Smooth muscle cell (in vitro differentiated cells): ENCODE measurements around the gene ANKRD53. TPM values are rescaled to one million over a fixed set of nuclear protein-coding genes. Genes with fewer than 3 reads are reported as not detected.

Experiments
- DNase-seq: peaks from one replicate; lab custom pipeline; 2025; ENCODE audit not compliant: unreplicated experiment; lab: John Stamatoyannopoulos, UW
- H2AFZ ChIP-seq: fragments of 200-600 bp; sonication (generic); 2 replicates; pipeline ENCODE4 v1.6.0; 2016; ENCODE audit warnings: antibody characterized with exemption, low read depth, mild to moderate bottlenecking
- H3F3A ChIP-seq: fragments of 200-600 bp; sonication (generic); 2 replicates; pipeline ENCODE4 v1.6.0; 2017; ENCODE audit warnings: antibody characterized with exemption, low read depth
- H3K27ac ChIP-seq: fragments of 200-600 bp; sonication (generic); 2 replicates; pipeline ENCODE4 v1.5.1; 2016; ENCODE audit warnings: low read depth, mild to moderate bottlenecking
- H3K27me3 ChIP-seq: fragments of 200-600 bp; sonication (generic); 2 replicates; pipeline ENCODE4 v1.6.1; 2016; ENCODE audit warnings: low read depth, mild to moderate bottlenecking
- H3K36me3 ChIP-seq: fragments of 200-600 bp; sonication (generic); 2 replicates; pipeline ENCODE4 v1.5.1; 2016; ENCODE audit warnings: low read depth
- H3K4me1 ChIP-seq: fragments of 200-600 bp; sonication (generic); 2 replicates; pipeline ENCODE4 v1.5.1; 2016; ENCODE audit warnings: low read depth
- H3K4me2 ChIP-seq: fragments of 200-600 bp; sonication (generic); 2 replicates; pipeline ENCODE4 v1.6.0; 2016; ENCODE audit warnings: mild to moderate bottlenecking
- H3K4me3 ChIP-seq: fragments of 200-600 bp; sonication (generic); 2 replicates; pipeline ENCODE4 v1.5.1; 2016; ENCODE audit warnings: mild to moderate bottlenecking
- H3K79me2 ChIP-seq: fragments of 200-600 bp; sonication (generic); 2 replicates; pipeline ENCODE4 v1.6.0; 2016; ENCODE audit warnings: low read depth, mild to moderate bottlenecking
- H3K9ac ChIP-seq: fragments of 200-600 bp; sonication (generic); 2 replicates; pipeline ENCODE4 v1.6.0; 2016; ENCODE audit warnings: low read depth
- H3K9me3 ChIP-seq: fragments of 200-600 bp; sonication (generic); replicated peaks from 2 replicates; pipeline ENCODE4 v1.5.1; 2016; ENCODE audit warnings: low read depth
- H4K20me1 ChIP-seq: fragments of 200-600 bp; sonication (generic); 2 replicates; pipeline ENCODE4 v1.6.0; 2016; ENCODE audit warnings: low read depth
- CTCF ChIP-seq: fragments of 200-600 bp; sonication (generic); IDR thresholded peaks from 2 replicates; pipeline ENCODE4 v1.5.1; 2017; ENCODE audit warnings: borderline replicate concordance, mild to moderate bottlenecking, antibody characterized with exemption; ENCODE audit not compliant: insufficient read depth, poor library complexity, severe bottlenecking
- WGBS: methylation state at CpG from one replicate; pipeline ENCODE4 v1.1.7; 2016; ENCODE audit warnings: low lambda C conversion rate; 5-methylcytosine and 5-hydroxymethylcytosine counted together
- polyA plus RNA-seq: library from polyadenylated mRNA; unstranded; fragments of >200 nt; fragmentation: Nextera tagmentation; extraction: Ambion mirVana; gene quantifications from 2 replicates; pipeline ENCODE4 v1.2.1, GENCODE V29; 2016
- total RNA-seq: library from RNA; depleted of rRNA; stranded (reverse); fragments of >200 nt; gene quantifications from 2 replicates; pipeline ENCODE4 v1.2.3, GENCODE V29; 2014

ANKRD53 gene
- total and polyA plus RNA-seq, 2 experiments from 2014 or later, result 1.3 to 1.9 TPM

GRCh38 chr2:70932631-70933230, 45.7 kb upstream of the ANKRD53 start:
- no peak for DNase-seq
- H3K9ac ChIP-seq, result no peak overlapping the region
- H2AFZ ChIP-seq, result no peak overlapping the region
- no peak overlapping the region for H3K4me2 ChIP-seq
- no peaks in the 10 kb centered on the region for H3K36me3 ChIP-seq
- no peak for TF ChIP-seq CTCF
- no peaks in the 10 kb centered on the region for H3F3A ChIP-seq
- H3K4me3 ChIP-seq, result no peak overlapping the region
- WGBS, result 95% methylated on average over 19 of the region's 21 CpGs
- H3K79me2 ChIP-seq, result no peaks in the 10 kb centered on the region
- H3K9me3 ChIP-seq, result no peaks in the 10 kb centered on the region
- no peaks in the 10 kb centered on the region for H3K27me3 ChIP-seq
- no peaks in the 10 kb centered on the region for H4K20me1 ChIP-seq
- peaks cover 6% of the 10 kb centered on the region for H3K4me1 ChIP-seq
- H3K27ac ChIP-seq, result no peak overlapping the region

GRCh38 chr2:70934981-70935380, 43.4 kb upstream of the ANKRD53 start:
- H3K9me3 ChIP-seq, result no peaks in the 10 kb centered on the region
- TF ChIP-seq CTCF, result no peak
- H3F3A ChIP-seq, result no peaks in the 10 kb centered on the region
- WGBS, result 93% methylated on average over 1 of the region's 1 CpG
- no peak overlapping the region for H3K27ac ChIP-seq
- H3K27me3 ChIP-seq, result peaks cover 21% of the 10 kb centered on the region
- H2AFZ ChIP-seq, result no peak overlapping the region
- no peak overlapping the region for H3K9ac ChIP-seq
- H3K79me2 ChIP-seq, result no peaks in the 10 kb centered on the region
- H3K4me2 ChIP-seq, result no peak overlapping the region
- H3K36me3 ChIP-seq, result no peaks in the 10 kb centered on the region
- H3K4me1 ChIP-seq, result peaks cover 22% of the 10 kb centered on the region
- no peak overlapping the region for H3K4me3 ChIP-seq
- no peak for DNase-seq
- H4K20me1 ChIP-seq, result no peaks in the 10 kb centered on the region

GRCh38 chr2:70935468-70936164, 42.8 kb upstream of the ANKRD53 start, which contains the start of gene ATP6V1B1:
Gene ATP6V1B1, plus strand, starts transcription at chr2:70935900. Its CDS starts 55 bp downstream, at chr2:70935955.
- Histone ChIP-seq H3K4me2 (peak within 1 kb of the TSS; percentile 43), H3K27me3 (peaks cover 26% of the 10 kb centered on the region), H3F3A (no peaks in the 10 kb centered on the region), H3K36me3 (no peaks in the 10 kb centered on the region), H3K4me3 (no peak within 1 kb of the TSS), H3K4me1 (peaks cover 29% of the 10 kb centered on the region), H3K9ac (no peak within 1 kb of the TSS), H2AFZ (no peak within 1 kb of the TSS), H3K27ac (no peak within 1 kb of the TSS), H3K79me2 (no peaks in the 10 kb centered on the region), H3K9me3 (no peaks in the 10 kb centered on the region), H4K20me1 (no peaks in the 10 kb centered on the region)
- no peak for TF ChIP-seq CTCF
- DNase-seq, result no peak
- 65% methylated on average over 13 of the region's 14 CpGs for WGBS
